Spinal cord (tissue), 10 donors: ENCODE data around the gene CD200. TPM values are rescaled to one million over a fixed set of nuclear protein-coding genes. Genes with fewer than 3 reads are reported as not detected.

Experiments
- DNase-seq, 6 donors: peaks; one replicate each; pipeline versions ENCODE4 v3.0.0 to v3.0.0-alpha.2; 2013 to 2015; ENCODE audit warnings: low spot score in 6 of 6, low read depth in 4 of 6
- H3K27ac ChIP-seq: one replicate; pipeline ENCODE4 v1.5.1; 2013; ENCODE audit warnings: low read depth, low read length, control low read depth
- H3K27me3 ChIP-seq: one replicate; pipeline ENCODE4 v1.6.1; 2013; ENCODE audit warnings: low read length; ENCODE audit not compliant: control insufficient read depth, insufficient read depth
- H3K36me3 ChIP-seq: one replicate; pipeline ENCODE4 v1.6.1; 2013; ENCODE audit warnings: low read length; ENCODE audit not compliant: control insufficient read depth, insufficient read depth
- H3K4me1 ChIP-seq: one replicate; pipeline ENCODE4 v1.6.1; 2013; ENCODE audit warnings: low read length; ENCODE audit not compliant: control insufficient read depth, insufficient read depth
- H3K4me3 ChIP-seq: one replicate; pipeline ENCODE4 v1.5.1; 2013; ENCODE audit warnings: low read depth, low read length, control low read depth
- H3K9me3 ChIP-seq: one replicate; pipeline ENCODE4 v1.6.1; 2013; ENCODE audit warnings: low read length; ENCODE audit not compliant: control insufficient read depth, insufficient read depth
- WGBS: methylation state at CpG from one replicate; pipeline ENCODE4 v1.1.5; 2013; ENCODE audit warnings: missing lambda C conversion rate; ENCODE audit not compliant: insufficient coverage; 5-methylcytosine and 5-hydroxymethylcytosine counted together
- polyA plus RNA-seq, 2 donors: library from polyadenylated mRNA; unstranded; fragments of 120-200 nt; gene quantifications; one replicate each; pipeline ENCODE4 v1.2.1, GENCODE V29; 2013; ENCODE audit not compliant: insufficient read length in 2 of 2
- total RNA-seq, 2 donors: library from RNA; depleted of rRNA in 1 of 2; stranded (reverse); fragments of 120-200 nt in 1 of 2; fragments of >200 nt in 1 of 2; gene quantifications; one replicate each; pipeline versions ENCODE4 v1.2.3 to v1.2.4, GENCODE V29; 2013 to 2014
- donor health status: healthy.

Gene CD200
- total and polyA plus RNA-seq, 4 donors: 26.7 to 106 (median 69.2) TPM

- H3K27me3 ChIP-seq: no peaks in the 10 kb centered on the region
- H3K9me3 ChIP-seq: no peaks in the 10 kb centered on the region
- peaks cover 4% of the 10 kb centered on the region for H3K4me1 ChIP-seq
- no CpG with 5 or more reads among the region's 2 CpGs for WGBS
- peak in 3 of 6 donors; percentile 43 to 86 (median 80) for DNase-seq
- H3K36me3 ChIP-seq: no peaks in the 10 kb centered on the region
- H3K27ac ChIP-seq: no peak overlapping the region
- H3K4me3 ChIP-seq: no peak overlapping the region
Observed at GRCh38 chr3:112327371-112327951, 5.5 kb upstream of the CD200 start.

GRCh38 chr3:112331851-112332250 lies 1.1 kb upstream of the CD200 start:
- no peak overlapping the region for H3K27ac ChIP-seq
- H3K36me3 ChIP-seq: no peaks in the 10 kb centered on the region
- no peaks in the 10 kb centered on the region for H3K27me3 ChIP-seq
- H3K9me3 ChIP-seq: no peaks in the 10 kb centered on the region
- peaks cover 4% of the 10 kb centered on the region for H3K4me1 ChIP-seq
- no peak for DNase-seq
- no peak overlapping the region for H3K4me3 ChIP-seq
- 100% methylated on average over 1 of the region's 4 CpGs for WGBS

DNA sequence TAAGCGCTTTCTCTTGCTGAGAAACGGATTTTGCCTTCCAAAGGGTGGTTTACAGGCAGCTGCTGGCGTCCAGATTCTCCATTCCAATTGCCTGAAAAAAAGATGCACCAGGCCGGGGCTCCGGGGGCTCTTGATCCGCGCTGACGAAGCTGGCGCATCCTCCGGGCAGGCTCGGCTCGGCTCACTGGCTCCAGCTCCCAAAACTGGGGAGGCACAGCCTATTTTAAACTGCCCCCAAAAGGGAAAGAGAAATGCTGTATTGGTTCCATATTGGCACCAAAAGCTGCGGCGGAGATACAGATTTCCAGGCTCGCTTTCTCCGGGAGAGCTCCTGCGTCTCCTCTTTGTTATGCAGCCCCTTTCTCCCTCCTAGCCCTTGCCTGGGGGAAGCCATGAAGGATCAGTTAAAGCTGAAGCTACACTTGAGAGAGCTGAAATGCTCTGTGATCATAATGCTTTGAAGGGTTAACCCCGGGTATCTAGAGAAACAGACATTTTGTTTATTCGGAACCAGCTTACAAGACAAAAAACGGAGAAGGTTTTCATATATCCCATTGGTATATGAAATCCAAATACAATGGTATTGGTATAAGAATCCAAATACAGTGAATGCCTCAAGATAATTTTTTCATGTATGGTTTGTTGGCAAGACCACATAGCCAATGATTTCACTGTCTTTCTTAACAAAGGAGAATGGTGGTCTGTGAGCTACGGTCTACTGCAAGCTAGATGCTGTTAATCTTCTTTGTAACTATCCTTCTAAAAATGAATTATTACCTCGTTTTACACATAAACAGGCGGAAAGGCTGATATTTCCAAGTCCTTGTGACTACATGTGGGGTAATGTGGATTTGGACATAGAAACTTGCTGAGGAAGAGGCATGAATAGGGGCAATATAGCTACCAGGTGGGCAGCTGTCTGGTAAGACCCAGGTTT lies 693 bp downstream of the CD200 start:
- 0% methylated on average over 12 of the region's 23 CpGs for WGBS
- peak; percentile 61 to 97 (median 79) for DNase-seq
- Histone ChIP-seq H3K27me3 (no peaks in the 10 kb centered on the region), H3K27ac (peak overlapping the region; percentile 99), H3K4me3 (peak overlapping the region; percentile 95), H3K36me3 (no peaks in the 10 kb centered on the region), H3K9me3 (no peaks in the 10 kb centered on the region), H3K4me1 (peaks cover 4% of the 10 kb centered on the region)

GRCh38 chr3:112334691-112335433 lies 1.9 kb downstream of the CD200 start:
- Histone ChIP-seq H3K27me3 (no peaks in the 10 kb centered on the region), H3K9me3 (no peaks in the 10 kb centered on the region), H3K4me1 (peaks cover 4% of the 10 kb centered on the region), H3K36me3 (no peaks in the 10 kb centered on the region), H3K4me3 (peak overlapping the region; percentile 95), H3K27ac (peak overlapping the region; percentile 99)
- WGBS: no CpG with 5 or more reads among the region's 6 CpGs
- DNase-seq: peak in 4 of 6 donors; percentile 7 to 83 (median 41)

- WGBS: no CpG with 5 or more reads among the region's 2 CpGs
- Histone ChIP-seq H3K4me1 (peaks cover 4% of the 10 kb centered on the region), H3K4me3 (peak overlapping the region; percentile 95), H3K9me3 (no peaks in the 10 kb centered on the region), H3K36me3 (no peaks in the 10 kb centered on the region), H3K27me3 (no peaks in the 10 kb centered on the region), H3K27ac (peak overlapping the region; percentile 99)
- no peak for DNase-seq
Observed at GRCh38 chr3:112335434-112335781, 2.5 kb downstream of the CD200 start.

DNA sequence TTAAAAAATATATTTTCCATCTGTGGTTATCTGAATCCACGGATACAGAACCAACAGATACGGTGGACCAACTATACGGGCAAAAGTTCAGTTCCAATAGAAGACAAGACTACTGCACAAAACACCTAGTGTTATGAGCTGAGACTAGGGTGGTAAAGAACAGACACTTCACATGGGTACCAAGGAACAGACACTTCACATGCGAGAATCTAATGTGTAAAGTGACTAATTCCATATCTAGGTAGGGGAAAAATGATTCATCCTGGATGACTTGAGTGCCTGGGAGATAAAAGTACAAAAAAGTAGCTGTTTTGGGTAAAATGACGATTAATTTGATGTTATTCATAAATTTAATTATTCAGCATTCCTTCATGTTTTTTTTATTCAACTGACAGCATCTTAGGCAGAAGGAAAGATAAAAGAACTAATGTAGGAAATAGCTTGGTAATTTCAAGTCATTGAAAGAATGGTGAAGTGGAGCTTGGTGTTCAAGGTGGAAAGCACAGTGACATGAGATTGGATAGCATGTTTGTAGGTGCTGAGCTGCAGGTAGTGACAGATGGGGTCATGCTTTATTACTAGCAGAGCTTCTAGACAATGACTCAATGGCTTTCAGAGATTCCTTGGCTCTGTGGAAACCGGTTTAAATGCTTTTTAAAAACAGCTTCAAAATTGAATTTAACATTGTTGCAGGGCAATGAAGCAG lies 5.2 kb downstream of the CD200 start:
- H3K27me3 ChIP-seq: no peaks in the 10 kb centered on the region
- no peaks in the 10 kb centered on the region for H3K36me3 ChIP-seq
- no peak overlapping the region for H3K27ac ChIP-seq
- H3K4me3 ChIP-seq: no peak overlapping the region
- DNase-seq: no peak
- no CpG with 5 or more reads among the region's 6 CpGs for WGBS
- H3K9me3 ChIP-seq: peaks cover 1% of the 10 kb centered on the region
- H3K4me1 ChIP-seq: no peaks in the 10 kb centered on the region

- WGBS: no CpG with 5 or more reads among the region's 2 CpGs
- DNase-seq: no peak
- Histone ChIP-seq H3K9me3 (peaks cover 1% of the 10 kb centered on the region), H3K27me3 (no peaks in the 10 kb centered on the region), H3K36me3 (no peaks in the 10 kb centered on the region), H3K4me3 (no peak overlapping the region), H3K27ac (no peak overlapping the region), H3K4me1 (no peaks in the 10 kb centered on the region)
Observed at GRCh38 chr3:112338727-112339056, 5.7 kb downstream of the CD200 start.

DNA sequence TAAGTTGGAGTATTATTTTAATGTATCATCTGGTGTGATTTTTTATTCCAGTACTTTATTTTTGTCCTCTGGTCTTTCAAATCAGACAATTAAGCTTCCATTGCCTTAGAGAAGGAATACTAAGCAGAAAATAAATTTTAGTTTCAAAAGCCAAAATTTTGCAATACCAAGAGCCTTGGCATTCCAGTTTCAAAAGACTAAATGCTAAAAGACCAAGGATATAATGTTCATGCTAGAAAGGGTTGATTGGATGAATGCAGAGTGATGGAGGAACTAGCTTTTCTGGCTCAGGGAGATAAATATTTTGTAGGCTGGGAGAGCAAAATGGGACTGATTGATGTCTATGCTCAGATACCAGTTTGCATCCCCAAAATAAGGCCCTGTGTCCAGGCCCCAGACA lies 6.2 kb downstream of the CD200 start:
- Histone ChIP-seq H3K27ac (no peak overlapping the region), H3K9me3 (peaks cover 1% of the 10 kb centered on the region), H3K27me3 (no peaks in the 10 kb centered on the region), H3K4me1 (no peaks in the 10 kb centered on the region), H3K4me3 (no peak overlapping the region), H3K36me3 (no peaks in the 10 kb centered on the region)
- no peak for DNase-seq

DNA sequence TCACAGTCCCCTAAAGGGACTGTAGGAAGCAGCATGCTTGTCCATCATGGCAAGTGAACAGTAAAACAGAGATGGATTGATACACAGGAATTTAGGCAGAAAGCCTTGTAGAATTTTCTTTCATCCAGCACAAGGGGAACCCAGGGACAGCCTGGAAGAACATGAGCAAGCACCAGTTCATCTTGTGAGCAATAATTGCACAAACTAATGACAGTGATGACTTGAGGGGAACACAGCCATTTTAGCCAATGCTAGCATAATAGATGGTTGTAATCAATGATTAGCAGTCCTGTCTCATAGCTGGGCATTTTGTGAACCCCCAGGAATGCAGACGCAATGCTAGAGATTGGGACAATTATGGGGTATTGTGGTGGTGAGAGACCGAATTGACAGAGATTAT lies 6.7 kb downstream of the CD200 start:
- Histone ChIP-seq H3K36me3 (no peaks in the 10 kb centered on the region), H3K4me3 (no peak overlapping the region), H3K27me3 (no peaks in the 10 kb centered on the region), H3K4me1 (no peaks in the 10 kb centered on the region), H3K9me3 (peaks cover 1% of the 10 kb centered on the region), H3K27ac (no peak overlapping the region)
- DNase-seq: no peak
- 78% methylated on average over 1 of the region's 2 CpGs for WGBS
